OCI-LY7 (cell line): ENCODE measurements around the gene CDC25B. TPM values are rescaled to one million over a fixed set of nuclear protein-coding genes. Genes with fewer than 3 reads are reported as not detected.

Source experiments
- BruUV-seq: library from RNA; stranded (reverse); fragments of 400-500 nt; replicated peaks from 2 replicates; lab custom pipeline; 2021; lab: Mats Ljungman, UMichigan
- CTCF ChIA-PET: fragments of 300-600 bp; sonication (Branson Sonifier 250); formaldehyde crosslinking; loops from one replicate; lab custom pipeline; 2022; ENCODE audit warnings: antibody characterized with exemption; ENCODE audit not compliant: unreplicated experiment; lab: Charles Lee
- POLR2A ChIA-PET: fragments of 300-600 bp; sonication (Branson Sonifier 250); formaldehyde crosslinking; loops from one replicate; lab custom pipeline; 2022; ENCODE audit warnings: antibody characterized with exemption; lab: Charles Lee
- DNase-seq: peaks from one replicate; pipeline ENCODE4 v3.0.0-alpha.2; 2015; ENCODE audit warnings: low spot score
- H2AFZ ChIP-seq: fragments of 200-600 bp; sonication (generic), shearing (Covaris generic); 2 replicates; pipeline ENCODE4 v1.6.1; 2014; ENCODE audit warnings: mild to moderate bottlenecking, antibody characterized with exemption, low read length, moderate library complexity
- H3K27ac ChIP-seq: fragments of 200-600 bp; sonication (generic); 2 replicates; pipeline ENCODE4 v1.5.1; 2014; ENCODE audit warnings: mixed run types, low read depth, mild to moderate bottlenecking, moderate library complexity, low read length, inconsistent platforms; ENCODE audit not compliant: poor library complexity, severe bottlenecking
- H3K36me3 ChIP-seq: fragments of 200-600 bp; sonication (generic); 2 replicates; pipeline ENCODE4 v1.6.1; 2014; ENCODE audit warnings: mild to moderate bottlenecking, antibody characterized with exemption, low read length, moderate library complexity, mixed read lengths; ENCODE audit not compliant: insufficient read depth
- H3K4me1 ChIP-seq: fragments of 200-600 bp; sonication (generic); 2 replicates; pipeline ENCODE4 v1.5.1; 2014; ENCODE audit warnings: mild to moderate bottlenecking, low read length; ENCODE audit not compliant: insufficient read depth, poor library complexity, severe bottlenecking
- H3K4me2 ChIP-seq: fragments of 200-600 bp; sonication (generic); 2 replicates; pipeline ENCODE4 v1.6.1; 2014; ENCODE audit warnings: mild to moderate bottlenecking, low read length
- H3K4me3 ChIP-seq: fragments of 200-600 bp; sonication (generic); 2 replicates; pipeline ENCODE4 v1.5.1; 2014; ENCODE audit warnings: mild to moderate bottlenecking, low read depth, low read length; ENCODE audit not compliant: poor library complexity, severe bottlenecking
- H3K79me2 ChIP-seq: fragments of 200-600 bp; sonication (generic); 2 replicates; pipeline ENCODE4 v1.6.1; 2016; ENCODE audit warnings: low read depth, mild to moderate bottlenecking, low read length, moderate library complexity, mixed read lengths; ENCODE audit not compliant: insufficient read depth
- H3K9me2 ChIP-seq: fragments of 200-600 bp; sonication (generic); 2 replicates; pipeline ENCODE4 v1.6.1; 2016; ENCODE audit warnings: mild to moderate bottlenecking, low read length, mixed read lengths; ENCODE audit not compliant: insufficient read depth
- H3K9me3 ChIP-seq: fragments of 200-600 bp; sonication (generic); 2 replicates; pipeline ENCODE4 v1.6.1; 2014; ENCODE audit warnings: mild to moderate bottlenecking, mixed run types, low read length, mixed read lengths
- H4K20me1 ChIP-seq: fragments of 200-600 bp; sonication (generic); 2 replicates; pipeline ENCODE4 v1.6.1; 2014; ENCODE audit warnings: mild to moderate bottlenecking, antibody characterized with exemption, low read length, moderate library complexity, mixed read lengths; ENCODE audit not compliant: insufficient read depth
- CTCF ChIP-seq: fragments of 200-600 bp; sonication (generic); conservative IDR thresholded peaks from 2 replicates; pipeline ENCODE4 v1.5.1; 2014; ENCODE audit warnings: mild to moderate bottlenecking, antibody characterized with exemption, low read length, moderate library complexity, mixed read lengths
- EZH2phosphoT487 ChIP-seq: fragments of 200-600 bp; sonication (generic); IDR thresholded peaks from 2 replicates; pipeline ENCODE4 v1.6.1; 2018; ENCODE audit warnings: low read depth, borderline replicate concordance, mild to moderate bottlenecking, mixed run types, antibody characterized with exemption, low read length, moderate library complexity, mixed read lengths
- intact Hi-C: fragments of 100-400 bp; cut with micrococcal nuclease; formaldehyde crosslinking; loops from one replicate; pipeline ENCODE4 v1.10.0; 2022; ENCODE audit not compliant: unreplicated experiment
- total RNA-seq, 2 experiments: library from RNA; depleted of rRNA in 1 of 2; stranded (reverse); fragments of >200 nt in 1 of 2; shearing (Covaris generic) in 1 of 2; gene quantifications; 2 replicates each; pipeline ENCODE4 v1.2.3, GENCODE V29; 2014 to 2022

The CDC25B gene
- total RNA-seq, 2 experiments from 2014 or later, result 89.2 to 119 TPM

GRCh38 chr20:3749689-3750531, 46.2 kb upstream of the CDC25B start:
- Histone ChIP-seq H3K4me3 (no peak overlapping the region), H3K9me2 (no peaks in the 10 kb centered on the region), H3K79me2 (no peaks in the 10 kb centered on the region), H3K27ac (no peak overlapping the region), H3K4me2 (no peak overlapping the region), H2AFZ (no peak overlapping the region), H3K4me1 (no peaks in the 10 kb centered on the region), H3K9me3 (no peaks in the 10 kb centered on the region), H3K36me3 (peaks cover 10% of the 10 kb centered on the region; the same call in 1 of the 2 replicates), H4K20me1 (no peaks in the 10 kb centered on the region)
- intact Hi-C loops, result no loop called here
- POLR2A ChIA-PET, result interaction anchor here (0.6 kb wide), 1 partner anchor 420 kb away, joined by 3 read pairs; no protein-coding TSS in a partner anchor
- no peak for DNase-seq
- TF ChIP-seq CTCF (no peak), EZH2phosphoT487 (no peak)
- CTCF ChIA-PET, result no interaction called here
- BruUV-seq, result no TSS peak

GRCh38 chr20:3751305-3751674, 44.8 kb upstream of the CDC25B start:
- Histone ChIP-seq H4K20me1 (no peaks in the 10 kb centered on the region), H3K4me1 (no peaks in the 10 kb centered on the region), H3K79me2 (no peaks in the 10 kb centered on the region), H3K9me3 (no peaks in the 10 kb centered on the region), H3K4me2 (no peak overlapping the region), H3K27ac (no peak overlapping the region), H3K36me3 (peaks cover 24% of the 10 kb centered on the region; the same call in 1 of the 2 replicates), H2AFZ (no peak overlapping the region), H3K9me2 (no peaks in the 10 kb centered on the region), H3K4me3 (no peak overlapping the region)
- ChIA-PET POLR2A (no interaction called here), CTCF (no interaction called here)
- intact Hi-C loops, result no loop called here
- DNase-seq, result no peak
- TF ChIP-seq CTCF (no peak), EZH2phosphoT487 (no peak)
- no TSS peak for BruUV-seq
